Measurements from ENCODE around the gene PARD3B. TPM values are rescaled to one million over a fixed set of nuclear protein-coding genes. Genes with fewer than 3 reads are reported as not detected.

Gene PARD3B
- total RNA-seq, 1 experiment from 2014 or later: 7.6 TPM

GRCh38 chr2:205637320-205637602, 1092.0 kb downstream of the PARD3B start:
- no peak for TF ChIP-seq CTCF (conservative IDR thresholded peaks at IDR 0.05)
- Histone ChIP-seq H3F3A (ENCODE audit: insufficient read depth, low read depth) (no peaks in the 10 kb centered on the region), H3K9me2 (ENCODE audit: insufficient read depth) (no peaks in the 10 kb centered on the region), H3K36me3 (ENCODE audit: low read depth) (no peaks in the 10 kb centered on the region), H3K27me3 (ENCODE audit: insufficient read depth, low read depth) (no peaks in the 10 kb centered on the region), H3K4me3 (no peak overlapping the region), H3K79me2 (ENCODE audit: low read depth) (no peaks in the 10 kb centered on the region), H4K20me1 (ENCODE audit: insufficient read depth) (no peaks in the 10 kb centered on the region), H3K4me1 (replicated peaks; ENCODE audit: insufficient read depth) (no peaks in the 10 kb centered on the region), H3K9me3 (ENCODE audit: insufficient read depth, low read depth) (no peaks in the 10 kb centered on the region), H3K4me2 (no peak overlapping the region), H3K27ac (no peak overlapping the region), H2AFZ (no peak overlapping the region)
- no peak for DNase-seq
- POLR2A ChIA-PET (ENCODE audit: unreplicated experiment): no interaction called here
- CTCF ChIA-PET: no interaction called here
- no TSS peak for BruUV-seq (replicated peaks)
- intact Hi-C loops (cut with micrococcal nuclease; ENCODE audit: unreplicated experiment): no loop called here

- Histone ChIP-seq H3K4me1 (replicated peaks; ENCODE audit: insufficient read depth) (no peaks in the 10 kb centered on the region), H3K9me3 (ENCODE audit: insufficient read depth, low read depth) (no peaks in the 10 kb centered on the region), H3F3A (ENCODE audit: insufficient read depth, low read depth) (no peaks in the 10 kb centered on the region), H3K4me2 (no peak overlapping the region), H3K27ac (no peak overlapping the region), H4K20me1 (ENCODE audit: insufficient read depth) (no peaks in the 10 kb centered on the region), H2AFZ (no peak overlapping the region), H3K79me2 (ENCODE audit: low read depth) (no peaks in the 10 kb centered on the region), H3K27me3 (ENCODE audit: insufficient read depth, low read depth) (no peaks in the 10 kb centered on the region), H3K9me2 (ENCODE audit: insufficient read depth) (no peaks in the 10 kb centered on the region), H3K4me3 (no peak overlapping the region), H3K36me3 (ENCODE audit: low read depth) (no peaks in the 10 kb centered on the region)
- no peak for DNase-seq
- no TSS peak for BruUV-seq (replicated peaks)
- ChIA-PET POLR2A (ENCODE audit: unreplicated experiment) (no interaction called here), CTCF (no interaction called here)
- intact Hi-C loops (cut with micrococcal nuclease; ENCODE audit: unreplicated experiment): no loop called here
- no peak for TF ChIP-seq EZH2 (IDR thresholded peaks at IDR 0.05; ENCODE audit: low read depth)
- no peak for TF ChIP-seq CTCF (conservative IDR thresholded peaks at IDR 0.05)
These were observed 1092.7 kb downstream of the PARD3B start for GRCh38 chr2:205637779-205638503.

GRCh38 chr2:205640716-205641115, 1095.4 kb downstream of the PARD3B start:
- H3K79me2 ChIP-seq (ENCODE audit: low read depth): no peaks in the 10 kb centered on the region
- no peaks in the 10 kb centered on the region for H3K9me3 ChIP-seq (ENCODE audit: insufficient read depth, low read depth)
- no TSS peak for BruUV-seq (replicated peaks)
- TF ChIP-seq CTCF (conservative IDR thresholded peaks at IDR 0.05): no peak
- H3K4me3 ChIP-seq: no peak overlapping the region
- no peak overlapping the region for H3K4me2 ChIP-seq
- H2AFZ ChIP-seq: no peak overlapping the region
- ChIA-PET POLR2A (ENCODE audit: unreplicated experiment) (no interaction called here), CTCF (no interaction called here)
- no peak for DNase-seq
- H3F3A ChIP-seq (ENCODE audit: insufficient read depth, low read depth): no peaks in the 10 kb centered on the region
- intact Hi-C loops (cut with micrococcal nuclease; ENCODE audit: unreplicated experiment): no loop called here
- no peaks in the 10 kb centered on the region for H3K4me1 ChIP-seq (replicated peaks; ENCODE audit: insufficient read depth)
- H3K27me3 ChIP-seq (ENCODE audit: insufficient read depth, low read depth): no peaks in the 10 kb centered on the region
- no peaks in the 10 kb centered on the region for H4K20me1 ChIP-seq (ENCODE audit: insufficient read depth)
- no peaks in the 10 kb centered on the region for H3K36me3 ChIP-seq (ENCODE audit: low read depth)
- H3K27ac ChIP-seq: no peak overlapping the region
- H3K9me2 ChIP-seq (ENCODE audit: insufficient read depth): no peaks in the 10 kb centered on the region

Data from PC-9 (cell line).